HepG2 (cell line): Measurements from ENCODE around the gene NTF3. TPM values are rescaled to one million over a fixed set of nuclear protein-coding genes. Genes with fewer than 3 reads are reported as not detected.

Experiments used
- ATAC-seq: fragments of 200-7000 bp; cut with Tn5 transposase; 3 replicates; pipeline ENCODE4 v1.9.1; 2020; ENCODE audit warnings: mild to moderate bottlenecking, moderate library complexity
- BruUV-seq: library from RNA; stranded (reverse); fragments of 400-500 nt; replicated peaks from 2 replicates; lab custom pipeline; 2021; lab: Mats Ljungman, UMichigan
- CTCF ChIA-PET: fragments of 300-600 bp; formaldehyde crosslinking; extraction: SDS; loops from one replicate; lab custom pipeline; 2021; ENCODE audit warnings: low total read pairs, inconsistent platforms, low intra/inter-chr PET ratio; lab: Yijun Ruan, JAX
- POLR2A ChIA-PET: fragments of 350-600 bp; sonication (Branson Sonifier 250); formaldehyde crosslinking; loops from one replicate; lab custom pipeline; 2020; ENCODE audit warnings: antibody characterized with exemption, inconsistent platforms; lab: Yijun Ruan, JAX
- DNase-seq: peaks from one replicate; pipeline ENCODE4 v3.0.0-alpha.2; 2015; ENCODE audit warnings: low spot score
- FAIRE-seq: peaks from 3 replicates; lab custom pipeline; 2011; peaks lifted over from hg19 to GRCh38; lab: Jason Lieb, UNC
- H2AFZ ChIP-seq: one replicate; pipeline ENCODE4 v1.6.1; 2011; ENCODE audit warnings: low read length, inconsistent platforms
- H3K27ac ChIP-seq: fragments of 300-600 bp; 3 replicates; pipeline ENCODE4 v1.8.0; 2011; ENCODE audit warnings: mixed run types, mild to moderate bottlenecking, mixed read lengths, low read length, inconsistent platforms; ENCODE audit not compliant: insufficient read depth; ENCODE audit errors: extremely low read length
- H3K27me3 ChIP-seq, 2 experiments: fragments of 200-600 bp in 1 of 2; 2 replicates in 1 of 2; 3 replicates in 1 of 2; pipeline versions ENCODE4 v1.6.0 to v1.8.0; 2011; ENCODE audit warnings: low read length in 2 of 2, mild to moderate bottlenecking in 2 of 2, moderate library complexity in 2 of 2, inconsistent platforms in 1 of 2; ENCODE audit not compliant: insufficient read depth in 2 of 2, control insufficient read depth in 1 of 2
- H3K36me3 ChIP-seq, 2 experiments: fragments of 200-600 bp in 1 of 2; replicated peaks in 1 of 2; 2 replicates in 1 of 2; 3 replicates in 1 of 2; pipeline versions ENCODE4 v1.5.1 to v1.8.0; 2011; ENCODE audit warnings: low read length in 2 of 2, inconsistent platforms in 1 of 2; ENCODE audit not compliant: insufficient read depth in 2 of 2, control insufficient read depth in 1 of 2
- H3K4me1 ChIP-seq: 2 replicates; pipeline ENCODE4 v1.5.1; 2012; ENCODE audit warnings: low read length, inconsistent platforms; ENCODE audit not compliant: insufficient read depth
- H3K4me2 ChIP-seq: 2 replicates; pipeline ENCODE4 v1.6.0; 2011; ENCODE audit warnings: low read depth, low read length, inconsistent platforms
- H3K4me3 ChIP-seq, 3 experiments: fragments of 200-600 bp in 1 of 3; sonication (generic), shearing (Covaris generic) in 1 of 3; replicated peaks in 1 of 3; 2 replicates each; pipeline ENCODE4 v1.5.1; 2011 to 2016; ENCODE audit warnings: low read length in 3 of 3, inconsistent platforms in 2 of 3, low read depth in 2 of 3, mild to moderate bottlenecking in 2 of 3, control low read depth in 1 of 3, mixed read lengths in 1 of 3; ENCODE audit not compliant: insufficient read depth in 1 of 3
- H3K79me2 ChIP-seq: one replicate; pipeline ENCODE4 v1.6.1; 2011; ENCODE audit warnings: low read length, inconsistent platforms; ENCODE audit not compliant: insufficient read depth
- H3K9ac ChIP-seq: 2 replicates; pipeline ENCODE4 v1.6.0; 2011; ENCODE audit warnings: mild to moderate bottlenecking, low read depth, low read length, inconsistent platforms; ENCODE audit not compliant: insufficient read depth
- H3K9me3 ChIP-seq: 2 replicates; pipeline ENCODE4 v1.5.1; 2012; ENCODE audit warnings: mild to moderate bottlenecking, low read length
- H4K20me1 ChIP-seq: 2 replicates; pipeline ENCODE4 v1.6.0; 2011; ENCODE audit warnings: inconsistent platforms, mild to moderate bottlenecking, low read length, moderate library complexity; ENCODE audit not compliant: insufficient read depth
- KAT8 ChIP-seq: IDR thresholded peaks from 2 replicates; pipeline ENCODE4 v1.6.1; 2016; ENCODE audit warnings: missing genetic modification reagents, missing compliant biosample characterization
- NFAT5 ChIP-seq: sonication (generic); formaldehyde crosslinking; IDR thresholded peaks from 2 replicates; pipeline ENCODE4 v1.4.0; 2020; ENCODE audit warnings: missing genetic modification reagents
- PAF1 ChIP-seq: IDR thresholded peaks from 2 replicates; pipeline ENCODE4 v1.6.1; 2016; ENCODE audit warnings: missing genetic modification reagents, missing compliant biosample characterization
- PAWR ChIP-seq: sonication (generic); formaldehyde crosslinking; IDR thresholded peaks from 2 replicates; pipeline ENCODE4 v1.4.0; 2020; ENCODE audit warnings: missing genetic modification reagents, mild to moderate bottlenecking, borderline replicate concordance
- RBM39 ChIP-seq: fragments of 200-400 bp; formaldehyde crosslinking; IDR thresholded peaks from one replicate; pipeline ENCODE4 v1.6.1; 2018; ENCODE audit warnings: antibody characterized with exemption, mild to moderate bottlenecking, low read depth, low read length; ENCODE audit not compliant: poor library complexity, severe bottlenecking
- REPIN1 ChIP-seq: sonication (generic); formaldehyde crosslinking; IDR thresholded peaks from 2 replicates; pipeline ENCODE4 v1.8.0; 2022; ENCODE audit warnings: missing genetic modification reagents, low read depth, mild to moderate bottlenecking, borderline replicate concordance
- SIN3B ChIP-seq: fragments of 150-350 bp; IDR thresholded peaks from 2 replicates; pipeline ENCODE4 v1.6.1; 2014; ENCODE audit warnings: low read length
- SSRP1 ChIP-seq: IDR thresholded peaks from 2 replicates; pipeline ENCODE4 v1.6.1; 2016; ENCODE audit warnings: control low read depth
- TBX3 ChIP-seq: fragments of 450-650 bp; IDR thresholded peaks from 2 replicates; pipeline ENCODE4 v1.6.1; 2017; ENCODE audit warnings: antibody characterized with exemption, mild to moderate bottlenecking, inconsistent platforms, borderline replicate concordance
- ZNF530 ChIP-seq: sonication (generic); formaldehyde crosslinking; IDR thresholded peaks from 2 replicates; pipeline ENCODE4 v1.5.0; 2020; ENCODE audit warnings: low read depth, mild to moderate bottlenecking, missing genetic modification reagents
- WGBS: methylation state at CpG from one replicate; pipeline ENCODE4 v1.1.6; 2017; ENCODE audit warnings: low lambda C conversion rate; 5-methylcytosine and 5-hydroxymethylcytosine counted together
- in situ Hi-C: cut with HindIII; loops from 2 replicates; pipeline ENCODE4 v1.10.0; 2017; ENCODE audit warnings: low pct_unique_long_range_greater_than_20kb; ENCODE audit not compliant: extremely low pct_ligation_motif_present
- intact Hi-C: fragments of 100-400 bp; cut with micrococcal nuclease; formaldehyde crosslinking; loops from one replicate; pipeline ENCODE4 v1.10.0; 2022; ENCODE audit not compliant: unreplicated experiment
- polyA plus RNA-seq, 8 experiments: library from polyadenylated mRNA; depleted of rRNA in 3 of 8; stranded (reverse) in 7 of 8; unstranded in 1 of 8; fragments of >200 nt; fragmentation: Illumina TruSeq in 4 of 8; extraction: Trizol in 4 of 8; gene quantifications; 2 replicates each; pipeline versions ENCODE4 v1.2.1 to v1.2.3, GENCODE V29; 2011 to 2016; ENCODE audit warnings: low read depth in 4 of 8, missing spikeins in 1 of 8, mixed read lengths in 1 of 8; ENCODE audit not compliant: insufficient read depth in 1 of 8
- total RNA-seq, 5 experiments: library from RNA; depleted of rRNA; stranded (reverse); fragments of >200 nt; fragmentation: Illumina TruSeq; extraction: Trizol; gene quantifications; 2 replicates each; pipeline ENCODE4 v1.2.3, GENCODE V29; 2016; ENCODE audit warnings: low read depth in 1 of 5
- TF ChIP-seq, protein P1 (sequence below): IDR thresholded peaks from 2 replicates; pipeline ENCODE4 v1.6.1; 2016; ENCODE audit warnings: low read depth, control low read depth
- TF ChIP-seq, protein P2 (sequence below): IDR thresholded peaks from 2 replicates; pipeline ENCODE4 v1.4.0; 2020; ENCODE audit warnings: mild to moderate bottlenecking, missing genetic modification reagents
- TF ChIP-seq, protein P3 (sequence below): sonication (generic); formaldehyde crosslinking; IDR thresholded peaks from 2 replicates; pipeline ENCODE4 v1.5.0; 2020; ENCODE audit warnings: mild to moderate bottlenecking, missing genetic modification reagents

NTF3 gene
- total and polyA plus RNA-seq, 2 of the 13 experiments (the other 11 are each of a cell fraction or from before 2014, with no cell fraction given) = not detected

- no peaks in the 10 kb centered on the region for H3K4me1 ChIP-seq
- H3K27me3 ChIP-seq = no peaks in the 10 kb centered on the region
- ChIA-PET CTCF (no interaction called here), POLR2A (no interaction called here)
- FAIRE-seq (no peak), DNase-seq (no peak), ATAC-seq (no peak)
- no peak overlapping the region for H3K27ac ChIP-seq
- BruUV-seq = no TSS peak
- H3K36me3 ChIP-seq = no peaks in the 10 kb centered on the region
- no peak overlapping the region for H3K4me2 ChIP-seq
- H4K20me1 ChIP-seq = no peaks in the 10 kb centered on the region
- no peak overlapping the region for H3K4me3 ChIP-seq
- in situ Hi-C loops = no loop called here
- no peaks in the 10 kb centered on the region for H3K79me2 ChIP-seq
- intact Hi-C loops = no loop called here
- H3K9ac ChIP-seq = no peak overlapping the region
- H2AFZ ChIP-seq = no peak overlapping the region
- WGBS = no CpG with 5 or more reads among the region's 2 CpGs
- no peaks in the 10 kb centered on the region for H3K9me3 ChIP-seq
- TF ChIP-seq, protein P1, sequence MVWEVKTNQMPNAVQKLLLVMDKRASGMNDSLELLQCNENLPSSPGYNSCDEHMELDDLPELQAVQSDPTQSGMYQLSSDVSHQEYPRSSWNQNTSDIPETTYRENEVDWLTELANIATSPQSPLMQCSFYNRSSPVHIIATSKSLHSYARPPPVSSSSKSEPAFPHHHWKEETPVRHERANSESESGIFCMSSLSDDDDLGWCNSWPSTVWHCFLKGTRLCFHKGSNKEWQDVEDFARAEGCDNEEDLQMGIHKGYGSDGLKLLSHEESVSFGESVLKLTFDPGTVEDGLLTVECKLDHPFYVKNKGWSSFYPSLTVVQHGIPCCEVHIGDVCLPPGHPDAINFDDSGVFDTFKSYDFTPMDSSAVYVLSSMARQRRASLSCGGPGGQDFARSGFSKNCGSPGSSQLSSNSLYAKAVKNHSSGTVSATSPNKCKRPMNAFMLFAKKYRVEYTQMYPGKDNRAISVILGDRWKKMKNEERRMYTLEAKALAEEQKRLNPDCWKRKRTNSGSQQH (CRISPR knock-in tag) = no peak
- no peak for TF ChIP-seq RBM39
- TF ChIP-seq, protein P2, sequence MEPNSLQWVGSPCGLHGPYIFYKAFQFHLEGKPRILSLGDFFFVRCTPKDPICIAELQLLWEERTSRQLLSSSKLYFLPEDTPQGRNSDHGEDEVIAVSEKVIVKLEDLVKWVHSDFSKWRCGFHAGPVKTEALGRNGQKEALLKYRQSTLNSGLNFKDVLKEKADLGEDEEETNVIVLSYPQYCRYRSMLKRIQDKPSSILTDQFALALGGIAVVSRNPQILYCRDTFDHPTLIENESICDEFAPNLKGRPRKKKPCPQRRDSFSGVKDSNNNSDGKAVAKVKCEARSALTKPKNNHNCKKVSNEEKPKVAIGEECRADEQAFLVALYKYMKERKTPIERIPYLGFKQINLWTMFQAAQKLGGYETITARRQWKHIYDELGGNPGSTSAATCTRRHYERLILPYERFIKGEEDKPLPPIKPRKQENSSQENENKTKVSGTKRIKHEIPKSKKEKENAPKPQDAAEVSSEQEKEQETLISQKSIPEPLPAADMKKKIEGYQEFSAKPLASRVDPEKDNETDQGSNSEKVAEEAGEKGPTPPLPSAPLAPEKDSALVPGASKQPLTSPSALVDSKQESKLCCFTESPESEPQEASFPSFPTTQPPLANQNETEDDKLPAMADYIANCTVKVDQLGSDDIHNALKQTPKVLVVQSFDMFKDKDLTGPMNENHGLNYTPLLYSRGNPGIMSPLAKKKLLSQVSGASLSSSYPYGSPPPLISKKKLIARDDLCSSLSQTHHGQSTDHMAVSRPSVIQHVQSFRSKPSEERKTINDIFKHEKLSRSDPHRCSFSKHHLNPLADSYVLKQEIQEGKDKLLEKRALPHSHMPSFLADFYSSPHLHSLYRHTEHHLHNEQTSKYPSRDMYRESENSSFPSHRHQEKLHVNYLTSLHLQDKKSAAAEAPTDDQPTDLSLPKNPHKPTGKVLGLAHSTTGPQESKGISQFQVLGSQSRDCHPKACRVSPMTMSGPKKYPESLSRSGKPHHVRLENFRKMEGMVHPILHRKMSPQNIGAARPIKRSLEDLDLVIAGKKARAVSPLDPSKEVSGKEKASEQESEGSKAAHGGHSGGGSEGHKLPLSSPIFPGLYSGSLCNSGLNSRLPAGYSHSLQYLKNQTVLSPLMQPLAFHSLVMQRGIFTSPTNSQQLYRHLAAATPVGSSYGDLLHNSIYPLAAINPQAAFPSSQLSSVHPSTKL = no peak
- no peak for TF ChIP-seq ZNF530 (CRISPR knock-in tag)
- TF ChIP-seq PAF1 = no peak
- no peak for TF ChIP-seq REPIN1 (CRISPR knock-in tag)
- TF ChIP-seq, protein P3, sequence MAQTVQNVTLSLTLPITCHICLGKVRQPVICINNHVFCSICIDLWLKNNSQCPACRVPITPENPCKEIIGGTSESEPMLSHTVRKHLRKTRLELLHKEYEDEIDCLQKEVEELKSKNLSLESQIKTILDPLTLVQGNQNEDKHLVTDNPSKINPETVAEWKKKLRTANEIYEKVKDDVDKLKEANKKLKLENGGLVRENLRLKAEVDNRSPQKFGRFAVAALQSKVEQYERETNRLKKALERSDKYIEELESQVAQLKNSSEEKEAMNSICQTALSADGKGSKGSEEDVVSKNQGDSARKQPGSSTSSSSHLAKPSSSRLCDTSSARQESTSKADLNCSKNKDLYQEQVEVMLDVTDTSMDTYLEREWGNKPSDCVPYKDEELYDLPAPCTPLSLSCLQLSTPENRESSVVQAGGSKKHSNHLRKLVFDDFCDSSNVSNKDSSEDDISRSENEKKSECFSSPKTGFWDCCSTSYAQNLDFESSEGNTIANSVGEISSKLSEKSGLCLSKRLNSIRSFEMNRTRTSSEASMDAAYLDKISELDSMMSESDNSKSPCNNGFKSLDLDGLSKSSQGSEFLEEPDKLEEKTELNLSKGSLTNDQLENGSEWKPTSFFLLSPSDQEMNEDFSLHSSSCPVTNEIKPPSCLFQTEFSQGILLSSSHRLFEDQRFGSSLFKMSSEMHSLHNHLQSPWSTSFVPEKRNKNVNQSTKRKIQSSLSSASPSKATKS = no peak
- TF ChIP-seq KAT8 (CRISPR knock-in tag) = no peak
- TF ChIP-seq TBX3 = no peak
- no peak for TF ChIP-seq NFAT5
- no peak for TF ChIP-seq PAWR
- no peak for TF ChIP-seq SSRP1 (CRISPR knock-in tag)
- no peak for TF ChIP-seq SIN3B
These were observed 73.8 kb downstream of the NTF3 start for GRCh38 chr12:5505751-5506150.
